H9 (cell line): ENCODE measurements around the gene PTX3. TPM values are rescaled to one million over a fixed set of nuclear protein-coding genes. Genes with fewer than 3 reads are reported as not detected.

Source experiments
- DNase-seq: peaks from one replicate; pipeline ENCODE4 v3.0.0-alpha.2; 2017
- H2AFZ ChIP-seq: one replicate; pipeline ENCODE4 v1.6.1; 2013; ENCODE audit warnings: mild to moderate bottlenecking, low read length, control low read depth, moderate library complexity
- H2AK5ac ChIP-seq: 2 replicates; pipeline ENCODE4 v1.6.1; 2013; ENCODE audit warnings: low read length, control low read depth, mixed read lengths; ENCODE audit not compliant: insufficient read length
- H2BK120ac ChIP-seq: one replicate; pipeline ENCODE4 v1.6.1; 2013; ENCODE audit warnings: low read depth, mild to moderate bottlenecking, low read length, control low read depth, inconsistent platforms; ENCODE audit not compliant: poor library complexity, severe bottlenecking
- H2BK12ac ChIP-seq: 2 replicates; pipeline ENCODE4 v1.6.1; 2013; ENCODE audit warnings: low read length, control low read depth, mixed read lengths, low read depth; ENCODE audit not compliant: insufficient read length
- H2BK15ac ChIP-seq: 2 replicates; pipeline ENCODE4 v1.6.1; 2013; ENCODE audit warnings: low read depth, low read length, control low read depth
- H2BK20ac ChIP-seq: one replicate; pipeline ENCODE4 v1.6.1; 2013; ENCODE audit warnings: low read depth, mild to moderate bottlenecking, low read length, control low read depth, inconsistent platforms; ENCODE audit not compliant: poor library complexity, severe bottlenecking
- H2BK5ac ChIP-seq: 2 replicates; pipeline ENCODE4 v1.6.1; 2013; ENCODE audit warnings: low read length, control low read depth, mixed read lengths; ENCODE audit not compliant: insufficient read length
- H3K14ac ChIP-seq: 2 replicates; pipeline ENCODE4 v1.6.1; 2013; ENCODE audit warnings: low read length, control low read depth; ENCODE audit not compliant: insufficient read depth
- H3K18ac ChIP-seq: 2 replicates; pipeline ENCODE4 v1.6.1; 2013; ENCODE audit warnings: low read depth, mild to moderate bottlenecking, mixed read lengths, low read length, control low read depth; ENCODE audit not compliant: insufficient read length
- H3K23ac ChIP-seq: 2 replicates; pipeline ENCODE4 v1.6.1; 2013; ENCODE audit warnings: low read length, control low read depth, mixed read lengths, low read depth; ENCODE audit not compliant: insufficient read length
- H3K23me2 ChIP-seq: 2 replicates; pipeline ENCODE4 v1.6.1; 2013; ENCODE audit warnings: low read depth, mild to moderate bottlenecking, mixed read lengths, low read length, control low read depth; ENCODE audit not compliant: insufficient read length, poor library complexity, severe bottlenecking
- H3K27ac ChIP-seq: 2 replicates; pipeline ENCODE4 v1.5.1; 2013; ENCODE audit warnings: low read length, control low read depth, mixed read lengths, low read depth; ENCODE audit not compliant: insufficient read length
- H3K27me3 ChIP-seq: 2 replicates; pipeline ENCODE4 v1.6.1; 2013; ENCODE audit warnings: low read length, control low read depth, inconsistent platforms; ENCODE audit not compliant: insufficient read depth
- H3K4ac ChIP-seq: 2 replicates; pipeline ENCODE4 v1.6.1; 2013; ENCODE audit warnings: low read depth, mild to moderate bottlenecking, control low read depth, inconsistent platforms, low read length, moderate library complexity
- H3K4me1 ChIP-seq: 2 replicates; pipeline ENCODE4 v1.6.1; 2013; ENCODE audit warnings: low read length, control low read depth, inconsistent platforms; ENCODE audit not compliant: insufficient read depth
- H3K4me2 ChIP-seq: 2 replicates; pipeline ENCODE4 v1.6.1; 2013; ENCODE audit warnings: low read length, control low read depth, mixed read lengths; ENCODE audit not compliant: insufficient read length, insufficient read depth
- H3K56ac ChIP-seq: 2 replicates; pipeline ENCODE4 v1.6.1; 2013; ENCODE audit warnings: low read depth, mild to moderate bottlenecking, mixed read lengths, low read length, control low read depth; ENCODE audit not compliant: insufficient read length
- H3K79me1 ChIP-seq: 2 replicates; pipeline ENCODE4 v1.6.1; 2013; ENCODE audit warnings: low read depth, mild to moderate bottlenecking, moderate library complexity, low read length, control low read depth, inconsistent platforms; ENCODE audit not compliant: insufficient read depth, poor library complexity, severe bottlenecking
- H3K79me2 ChIP-seq: 2 replicates; pipeline ENCODE4 v1.6.1; 2013; ENCODE audit warnings: low read length, control low read depth, inconsistent platforms; ENCODE audit not compliant: insufficient read depth
- H3K9ac ChIP-seq: 2 replicates; pipeline ENCODE4 v1.6.1; 2013; ENCODE audit warnings: low read length, control low read depth, mixed read lengths; ENCODE audit not compliant: insufficient read length; ENCODE audit errors: extremely low read depth
- H3K9me3 ChIP-seq: one replicate; pipeline ENCODE4 v1.6.1; 2013; ENCODE audit warnings: low read depth, low read length, inconsistent platforms; ENCODE audit not compliant: control insufficient read depth
- H3T11ph ChIP-seq: one replicate; pipeline ENCODE4 v1.6.1; 2013; ENCODE audit warnings: mild to moderate bottlenecking, low read length, control low read depth, inconsistent platforms
- H4K20me1 ChIP-seq: one replicate; pipeline ENCODE4 v1.6.1; 2013; ENCODE audit not compliant: control insufficient read depth, insufficient read length, insufficient read depth
- H4K5ac ChIP-seq: 2 replicates; pipeline ENCODE4 v1.6.1; 2013; ENCODE audit warnings: low read depth, mild to moderate bottlenecking, mixed read lengths, low read length, control low read depth; ENCODE audit not compliant: insufficient read length
- H4K8ac ChIP-seq: replicated peaks from 2 replicates; pipeline ENCODE4 v1.6.1; 2013; ENCODE audit warnings: low read length, control low read depth, mixed read lengths, low read depth; ENCODE audit not compliant: insufficient read length
- H4K91ac ChIP-seq: 2 replicates; pipeline ENCODE4 v1.6.1; 2013; ENCODE audit warnings: low read depth, mild to moderate bottlenecking, moderate library complexity, mixed read lengths, low read length, control low read depth; ENCODE audit not compliant: insufficient read length
- H3K27ac Mint-ChIP-seq, 3 experiments: 2 replicates in 2 of 3; 3 replicates in 1 of 3; pipeline ENCODE4 v1.8.0; 2020 to 2021; ENCODE audit warnings: mixed read lengths in 3 of 3, mild to moderate bottlenecking in 1 of 3, moderate library complexity in 1 of 3
- H3K27me3 Mint-ChIP-seq: 2 replicates; pipeline ENCODE4 v1.8.0; 2021; ENCODE audit warnings: low read depth, mild to moderate bottlenecking, moderate library complexity, mixed read lengths
- H3K36me3 Mint-ChIP-seq, 3 experiments: 2 replicates in 2 of 3; 3 replicates in 1 of 3; pipeline ENCODE4 v1.8.0; 2020 to 2021; ENCODE audit warnings: low read depth in 3 of 3, mixed read lengths in 3 of 3; ENCODE audit not compliant: insufficient read depth in 1 of 3
- H3K4me1 Mint-ChIP-seq, 2 experiments: 2 replicates each; pipeline ENCODE4 v1.8.0; 2020; ENCODE audit warnings: mixed read lengths in 2 of 2
- H3K4me3 Mint-ChIP-seq, 2 experiments: 2 replicates in 1 of 2; 3 replicates in 1 of 2; pipeline ENCODE4 v1.8.0; 2020 to 2021; ENCODE audit warnings: mild to moderate bottlenecking in 2 of 2, mixed read lengths in 2 of 2, moderate library complexity in 1 of 2
- H3K9me3 Mint-ChIP-seq, 2 experiments: 2 replicates in 1 of 2; 3 replicates in 1 of 2; pipeline ENCODE4 v1.8.0; 2020; ENCODE audit warnings: mild to moderate bottlenecking in 2 of 2, mixed read lengths in 2 of 2, moderate library complexity in 1 of 2
- WGBS: extraction: QIAGEN DNeasy Blood & Tissue Kit; methylation state at CpG from one replicate; pipeline ENCODE4 v1.1.7; 2013; ENCODE audit warnings: missing lambda C conversion rate, low lambda C conversion rate, mixed read lengths; ENCODE audit not compliant: insufficient read length; ENCODE audit errors: extremely low coverage; 5-methylcytosine and 5-hydroxymethylcytosine counted together
- total RNA-seq: library from RNA; stranded (reverse); gene quantifications from 2 replicates; pipeline ENCODE4 v1.2.1, GENCODE V29; 2021
- TF ChIP-seq, protein P1 (sequence below): fragments of 200-600 bp; sonication (generic); conservative IDR thresholded peaks from 3 replicates; pipeline ENCODE4 v1.8.0; 2021; ENCODE audit warnings: antibody characterized with exemption, mild to moderate bottlenecking

Gene PTX3
- total RNA-seq, 1 experiment from 2014 or later: 0.11 TPM

DNA sequence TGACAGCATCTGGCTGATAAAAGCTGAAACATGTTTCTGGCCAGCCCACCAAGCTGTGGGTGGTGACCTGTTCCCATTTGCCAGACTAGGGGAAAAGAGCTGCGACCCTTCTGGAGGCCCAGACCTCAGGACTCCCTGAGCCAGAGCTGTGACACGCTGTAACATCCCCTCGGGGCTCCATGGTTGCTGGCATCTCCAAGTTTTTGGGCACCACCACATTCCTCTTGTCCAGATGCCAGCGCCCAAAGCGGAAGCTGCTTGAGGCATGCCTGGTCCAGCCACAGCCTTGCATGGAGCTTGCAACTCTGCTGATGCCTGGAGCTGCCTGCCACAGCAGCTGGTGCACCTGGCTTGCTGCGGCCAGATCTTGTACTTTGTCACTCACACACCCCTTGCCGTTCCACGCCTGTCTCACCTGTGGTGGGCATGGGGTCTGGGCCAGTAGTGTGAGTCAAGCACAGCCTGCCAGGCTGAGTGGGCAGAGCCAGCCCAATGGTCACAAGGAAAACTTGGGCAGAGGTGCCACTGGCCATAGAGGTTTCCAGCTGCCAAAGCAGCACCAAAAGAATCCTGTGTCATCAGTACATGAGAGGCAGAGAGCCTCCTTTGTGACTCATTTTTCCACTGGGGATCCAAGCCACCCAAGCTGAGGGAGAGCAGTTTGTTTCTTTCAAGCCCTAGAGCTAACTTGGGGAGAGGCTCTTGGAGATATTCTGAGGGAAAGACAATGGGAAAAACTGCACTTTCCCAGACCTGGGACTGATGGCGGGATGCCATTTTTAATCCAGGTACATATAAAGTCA is 45.7 kb upstream of the PTX3 start:
- H3K14ac ChIP-seq: no peak overlapping the region
- H3K56ac ChIP-seq: no peak overlapping the region
- no peaks in the 10 kb centered on the region for H3K27me3 ChIP-seq
- WGBS: no CpG with 5 or more reads among the region's 9 CpGs
- H3K18ac ChIP-seq: no peak overlapping the region
- Mint-ChIP-seq H3K4me1 (no peaks in the 10 kb centered on the region), H3K36me3 (0 out of 7 replicates have a peak, but pooled peaks cover 0 to 5% (median 2%) of the 10 kb centered on the region in 3 experiments), H3K9me3 (peaks cover 0 to 6% of the 10 kb centered on the region in 2 experiments; a peak in 2 of 5 replicates), H3K27ac (no peak overlapping the region), H3K4me3 (no peak overlapping the region), H3K27me3 (no peaks in the 10 kb centered on the region; the same call in 1 of the 2 replicates)
- no peak overlapping the region for H3K4me2 ChIP-seq
- no peaks in the 10 kb centered on the region for H3K23me2 ChIP-seq
- no peak overlapping the region for H3K4ac ChIP-seq
- H2BK120ac ChIP-seq: no peak overlapping the region
- H2AFZ ChIP-seq: no peak overlapping the region
- H3K79me2 ChIP-seq: no peaks in the 10 kb centered on the region
- no peak overlapping the region for H3K9ac ChIP-seq
- no peak overlapping the region for H4K8ac ChIP-seq
- H2AK5ac ChIP-seq: no peak overlapping the region
- H3K23ac ChIP-seq: no peak overlapping the region
- H4K91ac ChIP-seq: no peak overlapping the region
- H3K9me3 ChIP-seq: no peaks in the 10 kb centered on the region
- DNase-seq: no peak
- no peak overlapping the region for H3K27ac ChIP-seq
- no peak overlapping the region for H2BK5ac ChIP-seq
- TF ChIP-seq, protein P1, sequence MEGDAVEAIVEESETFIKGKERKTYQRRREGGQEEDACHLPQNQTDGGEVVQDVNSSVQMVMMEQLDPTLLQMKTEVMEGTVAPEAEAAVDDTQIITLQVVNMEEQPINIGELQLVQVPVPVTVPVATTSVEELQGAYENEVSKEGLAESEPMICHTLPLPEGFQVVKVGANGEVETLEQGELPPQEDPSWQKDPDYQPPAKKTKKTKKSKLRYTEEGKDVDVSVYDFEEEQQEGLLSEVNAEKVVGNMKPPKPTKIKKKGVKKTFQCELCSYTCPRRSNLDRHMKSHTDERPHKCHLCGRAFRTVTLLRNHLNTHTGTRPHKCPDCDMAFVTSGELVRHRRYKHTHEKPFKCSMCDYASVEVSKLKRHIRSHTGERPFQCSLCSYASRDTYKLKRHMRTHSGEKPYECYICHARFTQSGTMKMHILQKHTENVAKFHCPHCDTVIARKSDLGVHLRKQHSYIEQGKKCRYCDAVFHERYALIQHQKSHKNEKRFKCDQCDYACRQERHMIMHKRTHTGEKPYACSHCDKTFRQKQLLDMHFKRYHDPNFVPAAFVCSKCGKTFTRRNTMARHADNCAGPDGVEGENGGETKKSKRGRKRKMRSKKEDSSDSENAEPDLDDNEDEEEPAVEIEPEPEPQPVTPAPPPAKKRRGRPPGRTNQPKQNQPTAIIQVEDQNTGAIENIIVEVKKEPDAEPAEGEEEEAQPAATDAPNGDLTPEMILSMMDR: no peak
- no peaks in the 10 kb centered on the region for H3K79me1 ChIP-seq
- no peak overlapping the region for H2BK20ac ChIP-seq
- no peak overlapping the region for H2BK15ac ChIP-seq
- no peak overlapping the region for H4K5ac ChIP-seq
- H2BK12ac ChIP-seq: no peak overlapping the region
- H4K20me1 ChIP-seq: no peaks in the 10 kb centered on the region
- no peaks in the 10 kb centered on the region for H3K4me1 ChIP-seq
- H3T11ph ChIP-seq: no peak overlapping the region
